ENCODE results near the gene TTLL13. TPM values are rescaled to one million over a fixed set of nuclear protein-coding genes. Genes with fewer than 3 reads are reported as not detected.

The TTLL13 gene
- total and polyA plus RNA-seq, 9 of the 15 experiments (the other 6 are each of a cell fraction or from before 2014, with no cell fraction given): 0.05 to 0.24 (median 0.11) TPM; not detected in 1

DNA sequence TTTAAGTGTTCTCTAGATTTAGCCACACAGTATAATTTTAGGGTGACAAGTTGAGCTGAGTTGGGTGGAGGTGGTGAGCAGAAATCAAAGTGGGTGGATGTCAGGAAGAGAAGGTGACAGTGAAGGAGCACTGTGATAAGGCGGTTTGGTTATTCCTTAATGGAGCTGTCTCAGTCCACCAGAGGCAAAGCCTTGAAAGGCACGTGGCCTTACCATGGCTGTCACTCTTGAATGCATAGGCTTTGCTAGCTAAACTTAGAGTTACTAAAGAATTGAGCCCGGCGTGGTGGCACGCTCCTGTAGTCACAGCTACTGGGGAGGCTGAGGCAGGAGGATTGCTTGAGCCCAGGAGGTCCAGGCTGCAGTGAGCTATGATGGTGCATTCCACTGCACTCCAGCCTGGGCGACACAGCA lies 560 bp upstream of the TTLL13 start:
- peak overlapping the region; percentile 82 for H2AFZ ChIP-seq (ENCODE audit: low read depth, low read length)
- H3K27ac ChIP-seq (ENCODE audit: extremely low read depth, low read depth, low read length): no peak overlapping the region; the same call in 2 of the 3 replicates
- intact Hi-C loops (cut with micrococcal nuclease): no loop called here
- TF ChIP-seq ZNF146 (CRISPR knock-in tag; IDR thresholded peaks at IDR 0.05; ENCODE audit: unreplicated experiment): no peak
- TF ChIP-seq ZNF121 (CRISPR knock-in tag; conservative IDR thresholded peaks at IDR 0.05): peak; percentile 93
- TF ChIP-seq, protein P1, sequence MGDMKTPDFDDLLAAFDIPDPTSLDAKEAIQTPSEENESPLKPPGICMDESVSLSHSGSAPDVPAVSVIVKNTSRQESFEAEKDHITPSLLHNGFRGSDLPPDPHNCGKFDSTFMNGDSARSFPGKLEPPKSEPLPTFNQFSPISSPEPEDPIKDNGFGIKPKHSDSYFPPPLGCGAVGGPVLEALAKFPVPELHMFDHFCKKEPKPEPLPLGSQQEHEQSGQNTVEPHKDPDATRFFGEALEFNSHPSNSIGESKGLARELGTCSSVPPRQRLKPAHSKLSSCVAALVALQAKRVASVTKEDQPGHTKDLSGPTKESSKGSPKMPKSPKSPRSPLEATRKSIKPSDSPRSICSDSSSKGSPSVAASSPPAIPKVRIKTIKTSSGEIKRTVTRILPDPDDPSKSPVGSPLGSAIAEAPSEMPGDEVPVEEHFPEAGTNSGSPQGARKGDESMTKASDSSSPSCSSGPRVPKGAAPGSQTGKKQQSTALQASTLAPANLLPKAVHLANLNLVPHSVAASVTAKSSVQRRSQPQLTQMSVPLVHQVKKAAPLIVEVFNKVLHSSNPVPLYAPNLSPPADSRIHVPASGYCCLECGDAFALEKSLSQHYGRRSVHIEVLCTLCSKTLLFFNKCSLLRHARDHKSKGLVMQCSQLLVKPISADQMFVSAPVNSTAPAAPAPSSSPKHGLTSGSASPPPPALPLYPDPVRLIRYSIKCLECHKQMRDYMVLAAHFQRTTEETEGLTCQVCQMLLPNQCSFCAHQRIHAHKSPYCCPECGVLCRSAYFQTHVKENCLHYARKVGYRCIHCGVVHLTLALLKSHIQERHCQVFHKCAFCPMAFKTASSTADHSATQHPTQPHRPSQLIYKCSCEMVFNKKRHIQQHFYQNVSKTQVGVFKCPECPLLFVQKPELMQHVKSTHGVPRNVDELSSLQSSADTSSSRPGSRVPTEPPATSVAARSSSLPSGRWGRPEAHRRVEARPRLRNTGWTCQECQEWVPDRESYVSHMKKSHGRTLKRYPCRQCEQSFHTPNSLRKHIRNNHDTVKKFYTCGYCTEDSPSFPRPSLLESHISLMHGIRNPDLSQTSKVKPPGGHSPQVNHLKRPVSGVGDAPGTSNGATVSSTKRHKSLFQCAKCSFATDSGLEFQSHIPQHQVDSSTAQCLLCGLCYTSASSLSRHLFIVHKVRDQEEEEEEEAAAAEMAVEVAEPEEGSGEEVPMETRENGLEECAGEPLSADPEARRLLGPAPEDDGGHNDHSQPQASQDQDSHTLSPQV (IDR thresholded peaks at IDR 0.05): peak; percentile 54; the same call in 1 of the 2 replicates
- TF ChIP-seq, protein P2, sequence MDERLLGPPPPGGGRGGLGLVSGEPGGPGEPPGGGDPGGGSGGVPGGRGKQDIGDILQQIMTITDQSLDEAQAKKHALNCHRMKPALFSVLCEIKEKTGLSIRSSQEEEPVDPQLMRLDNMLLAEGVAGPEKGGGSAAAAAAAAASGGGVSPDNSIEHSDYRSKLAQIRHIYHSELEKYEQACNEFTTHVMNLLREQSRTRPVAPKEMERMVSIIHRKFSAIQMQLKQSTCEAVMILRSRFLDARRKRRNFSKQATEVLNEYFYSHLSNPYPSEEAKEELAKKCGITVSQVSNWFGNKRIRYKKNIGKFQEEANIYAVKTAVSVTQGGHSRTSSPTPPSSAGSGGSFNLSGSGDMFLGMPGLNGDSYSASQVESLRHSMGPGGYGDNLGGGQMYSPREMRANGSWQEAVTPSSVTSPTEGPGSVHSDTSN (CRISPR knock-in tag; IDR thresholded peaks at IDR 0.05; ENCODE audit: low read depth): no peak
- TF ChIP-seq, protein P2 (tag; conservative IDR thresholded peaks at IDR 0.05; ENCODE audit: low read depth): 0 out of 2 replicates have a peak, but pooled peaks have one; percentile 18
- TF ChIP-seq, protein P3, sequence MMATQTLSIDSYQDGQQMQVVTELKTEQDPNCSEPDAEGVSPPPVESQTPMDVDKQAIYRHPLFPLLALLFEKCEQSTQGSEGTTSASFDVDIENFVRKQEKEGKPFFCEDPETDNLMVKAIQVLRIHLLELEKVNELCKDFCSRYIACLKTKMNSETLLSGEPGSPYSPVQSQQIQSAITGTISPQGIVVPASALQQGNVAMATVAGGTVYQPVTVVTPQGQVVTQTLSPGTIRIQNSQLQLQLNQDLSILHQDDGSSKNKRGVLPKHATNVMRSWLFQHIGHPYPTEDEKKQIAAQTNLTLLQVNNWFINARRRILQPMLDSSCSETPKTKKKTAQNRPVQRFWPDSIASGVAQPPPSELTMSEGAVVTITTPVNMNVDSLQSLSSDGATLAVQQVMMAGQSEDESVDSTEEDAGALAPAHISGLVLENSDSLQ (IDR thresholded peaks at IDR 0.05): peak; percentile 80
- TF ChIP-seq, protein P4, sequence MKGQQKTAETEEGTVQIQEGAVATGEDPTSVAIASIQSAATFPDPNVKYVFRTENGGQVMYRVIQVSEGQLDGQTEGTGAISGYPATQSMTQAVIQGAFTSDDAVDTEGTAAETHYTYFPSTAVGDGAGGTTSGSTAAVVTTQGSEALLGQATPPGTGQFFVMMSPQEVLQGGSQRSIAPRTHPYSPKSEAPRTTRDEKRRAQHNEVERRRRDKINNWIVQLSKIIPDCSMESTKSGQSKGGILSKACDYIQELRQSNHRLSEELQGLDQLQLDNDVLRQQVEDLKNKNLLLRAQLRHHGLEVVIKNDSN (CRISPR knock-in tag; IDR thresholded peaks at IDR 0.05): peak; percentile 61; the same call in 1 of the 2 replicates
- TF ChIP-seq RBM22 (IDR thresholded peaks at IDR 0.05; ENCODE audit: low read depth, low read length, poor library complexity, severe bottlenecking): no peak
- TF ChIP-seq CAMTA2 (CRISPR knock-in tag; conservative IDR thresholded peaks at IDR 0.05): no peak
- TF ChIP-seq TCF3 (CRISPR knock-in tag; IDR thresholded peaks at IDR 0.05): 0 out of 2 replicates have a peak, but pooled peaks have one; percentile 4
- 0 out of 4 replicates have a peak, but pooled peaks of 1 of the 2 experiments have one; percentile 9 for TF ChIP-seq KDM1A (IDR thresholded peaks at IDR 0.05)
- no peak for TF ChIP-seq ZNF830 (CRISPR knock-in tag; IDR thresholded peaks at IDR 0.05)
- TF ChIP-seq TARDBP (IDR thresholded peaks at IDR 0.05): no peak
- no peak for TF ChIP-seq POLR2G (IDR thresholded peaks at IDR 0.05; ENCODE audit: low read depth, low read length)
- peak; percentile 11 for TF ChIP-seq MEIS2 (IDR thresholded peaks at IDR 0.05; ENCODE audit: partially characterized antibody)

More for the DNA sequence above, 560 bp upstream of the TTLL13 start:
- H3K9me1 ChIP-seq (ENCODE audit: control insufficient read depth, insufficient read depth, low read length): no peaks in the 10 kb centered on the region
- no peaks in the 10 kb centered on the region for H3K27me3 ChIP-seq (ENCODE audit: control insufficient read depth in 2 of 2, insufficient read depth in 2 of 2, low read length in 2 of 2)
- peak overlapping the region in 1 of 2 experiments; percentile 68; a peak in 1 of 4 replicates for H3K9ac ChIP-seq (ENCODE audit: insufficient read depth in 1 of 2, low read depth in 2 of 2, low read length in 2 of 2)
- no peaks in the 10 kb centered on the region for H3K79me2 ChIP-seq (ENCODE audit: control insufficient read depth, insufficient read depth, low read length)
- in situ Hi-C loops (cut with MboI): no loop called here
- no peak for FAIRE-seq
- BruUV-seq (replicated peaks): no TSS peak
- no peak overlapping the region for H3K4me3 ChIP-seq
- H3K4me1 ChIP-seq (replicated peaks in 1 of 2; ENCODE audit: control insufficient read depth in 2 of 2, insufficient read depth in 2 of 2, low read length in 2 of 2): peaks cover 10 to 18% of the 10 kb centered on the region in 2 experiments; a peak in 4 of 5 replicates
- ATAC-seq: peak; percentile 17
- ChIA-PET POLR2A (interaction anchor here (0.7 to 2.8 kb wide), 8 partner anchors 8 to 149 kb away, joined by 3 to 16 read pairs (median 4); partner anchors contain the start of genes CIB1, GDPGP1 and NGRN), CTCF (ENCODE audit: low intra/inter-chr PET ratio) (no interaction called here)
- no peaks in the 10 kb centered on the region for H3K36me3 ChIP-seq (ENCODE audit: control insufficient read depth, insufficient read depth, low read length)
- no peaks in the 10 kb centered on the region for H4K20me1 ChIP-seq (replicated peaks; ENCODE audit: control insufficient read depth, insufficient read depth, low read length)
- H3K9me3 ChIP-seq (replicated peaks; ENCODE audit: control insufficient read depth, insufficient read depth, low read depth, low read length): no peaks in the 10 kb centered on the region
- peak overlapping the region; percentile 80; the same call in 1 of the 2 replicates for H3K4me2 ChIP-seq (ENCODE audit: insufficient read depth, low read length)
- 51% methylated on average over 6 of the region's 6 CpGs for WGBS (ENCODE audit: insufficient coverage, low coverage, missing lambda C conversion rate)
- peak in 1 of 4 experiments; percentile 55 for DNase-seq (ENCODE audit: extremely low read depth in 1 of 4, low spot score in 3 of 4)

Measured in K562 (cell line).